Endometrial microvascular endothelial cells (primary cell): ENCODE data around the gene KMT5B. TPM values are rescaled to one million over a fixed set of nuclear protein-coding genes. Genes with fewer than 3 reads are reported as not detected.

Source experiments
- total RNA-seq: library from RNA; depleted of rRNA; stranded (reverse); fragments of >200 nt; gene quantifications from one replicate; pipeline ENCODE4 v1.2.3, GENCODE V29; 2015; ENCODE audit errors: inconsistent ontology term

The KMT5B gene
- total RNA-seq, 1 donor from 2014 or later, result 10.8 TPM

Other genes starting within 250 kb of the KMT5B start
- gene UNC93B1, start 209.2 kb downstream of the KMT5B start, total RNA-seq, result 11.9 TPM
- gene ALDH3B1, start 203.0 kb downstream of the KMT5B start, total RNA-seq, result 0.09 TPM
- gene NDUFS8, start 182.6 kb downstream of the KMT5B start, total RNA-seq, result 204 TPM
- 104 TPM for gene TCIRG1, start 174.3 kb downstream of the KMT5B start, total RNA-seq
- 22.2 TPM for gene CHKA, start 91.9 kb downstream of the KMT5B start, total RNA-seq
- gene C11orf24, start 58.7 kb upstream of the KMT5B start, total RNA-seq, result 38.4 TPM
- gene LRP5, start 99.3 kb upstream of the KMT5B start, total RNA-seq, result 4.8 TPM
- 101 TPM for gene PPP6R3, start 247.5 kb upstream of the KMT5B start, total RNA-seq